DMS153 treated with DMSO at 0.1 percent for 48 hours (cell line): ENCODE results near the gene ZNF768.
A peak's percentile ranks its signal among the peaks of the same experiment; 100 is the strongest.

Source experiments
- DNase-seq: peaks from one replicate; lab custom pipeline; 2025; ENCODE audit not compliant: unreplicated experiment; lab: John Stamatoyannopoulos, UW

The ZNF768 gene

DNA sequence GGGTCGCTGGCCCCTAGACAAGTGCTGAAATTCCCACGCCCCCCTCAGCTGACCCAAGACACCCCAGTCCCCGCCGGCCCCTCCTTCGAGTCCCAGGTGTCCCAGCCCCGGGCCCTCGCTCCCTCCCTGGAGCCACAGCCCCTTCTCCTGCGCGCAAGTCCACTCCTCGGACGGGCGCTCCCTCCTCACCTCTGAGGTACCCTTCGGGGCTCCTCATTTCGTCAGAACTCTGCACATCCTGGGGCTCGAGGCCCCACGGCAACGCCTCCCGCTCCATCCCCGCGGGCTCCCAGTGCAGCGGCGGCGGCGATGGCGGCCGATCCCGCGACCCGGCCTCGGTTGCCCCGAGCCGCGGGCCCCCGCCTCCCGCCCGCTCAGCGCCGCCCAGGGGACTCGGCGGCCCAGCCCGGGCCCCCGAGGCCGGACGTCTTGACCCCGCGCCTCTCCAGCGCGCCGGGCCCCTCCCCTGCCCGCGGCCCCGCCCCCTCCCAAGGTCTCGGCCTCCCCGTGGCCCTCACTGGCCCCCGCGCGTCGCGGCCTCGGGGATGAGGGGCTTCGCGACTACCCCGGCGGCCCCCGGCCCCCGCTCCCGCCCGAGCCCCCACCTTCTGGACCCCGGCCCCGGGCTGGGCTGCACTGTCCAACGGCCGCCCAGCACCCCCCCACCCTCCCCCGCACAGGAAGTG is at the start of gene ZNF768:
Gene ZNF768 (minus strand): TSS at position 430 of the 686 bp plus-strand sequence. CDS start 153 bp downstream, at position 277.
- no peak for DNase-seq

DNA sequence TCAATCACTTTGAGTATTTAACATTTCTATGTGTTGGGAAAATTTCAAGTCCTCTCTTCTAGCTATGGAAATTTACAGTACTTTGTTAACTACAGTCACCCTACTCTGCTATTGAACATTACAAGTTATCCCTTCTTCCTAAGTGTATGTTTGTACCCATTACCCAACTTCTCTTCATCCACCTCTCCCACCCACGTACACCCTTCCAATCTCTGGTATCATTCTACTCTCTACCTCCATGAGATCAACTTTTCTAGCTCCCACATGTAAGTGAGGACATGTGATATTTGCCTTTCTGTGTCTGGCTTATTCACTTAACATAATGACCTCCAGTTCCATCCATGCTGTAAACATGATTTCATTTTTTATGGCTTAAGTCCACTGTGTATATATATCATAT is 48.3 kb upstream of the ZNF768 start:
- no peak for DNase-seq

DNA sequence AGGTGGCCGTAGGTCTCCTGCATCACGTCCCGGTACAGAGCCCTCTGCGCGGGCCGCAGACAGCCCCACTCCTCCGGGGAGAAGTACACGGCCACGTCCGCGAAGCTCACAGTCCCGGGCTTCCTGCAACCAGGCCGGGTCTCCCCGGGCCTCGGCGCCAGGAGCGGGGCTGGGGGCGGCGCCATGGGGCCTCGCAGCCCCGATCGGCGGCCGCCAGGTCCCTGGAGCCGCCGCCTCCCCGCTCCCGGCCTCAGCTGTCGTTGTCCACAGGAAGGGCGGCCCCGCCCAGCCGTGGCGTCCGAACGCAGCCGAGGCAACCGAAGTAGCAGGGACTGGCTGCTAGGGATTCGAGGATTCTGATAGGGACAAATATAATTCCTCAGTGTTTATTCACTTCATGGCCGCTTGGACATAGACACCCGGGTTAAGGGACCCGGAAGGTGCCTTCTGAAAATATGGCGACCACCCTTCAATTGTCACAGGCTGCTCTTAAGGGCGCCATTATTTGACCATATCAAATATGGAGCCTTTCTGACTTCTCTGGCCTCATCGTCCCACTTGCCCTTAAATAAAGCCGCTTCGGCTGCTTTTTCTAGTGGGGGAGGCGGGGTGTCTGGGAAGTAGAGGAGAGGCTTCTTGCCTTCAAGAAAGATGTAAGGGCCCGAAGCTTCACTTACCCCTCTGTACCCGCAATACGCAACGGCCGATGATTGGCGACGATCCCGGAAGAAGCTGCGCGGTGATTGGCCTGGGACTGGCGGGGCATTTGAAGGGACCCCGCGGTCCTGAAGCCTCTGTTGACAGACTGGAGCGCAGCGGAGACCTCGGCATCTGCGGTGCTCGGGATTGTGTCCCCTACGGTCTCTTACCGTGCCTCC is 45.3 kb upstream of the ZNF768 start, which contains the start of gene ZNF688:
Gene ZNF688 (minus strand): TSS at position 270 of the 878 bp plus-strand sequence. CDS start 85 bp downstream, at position 185.
- DNase-seq = peak; percentile 75

DNA sequence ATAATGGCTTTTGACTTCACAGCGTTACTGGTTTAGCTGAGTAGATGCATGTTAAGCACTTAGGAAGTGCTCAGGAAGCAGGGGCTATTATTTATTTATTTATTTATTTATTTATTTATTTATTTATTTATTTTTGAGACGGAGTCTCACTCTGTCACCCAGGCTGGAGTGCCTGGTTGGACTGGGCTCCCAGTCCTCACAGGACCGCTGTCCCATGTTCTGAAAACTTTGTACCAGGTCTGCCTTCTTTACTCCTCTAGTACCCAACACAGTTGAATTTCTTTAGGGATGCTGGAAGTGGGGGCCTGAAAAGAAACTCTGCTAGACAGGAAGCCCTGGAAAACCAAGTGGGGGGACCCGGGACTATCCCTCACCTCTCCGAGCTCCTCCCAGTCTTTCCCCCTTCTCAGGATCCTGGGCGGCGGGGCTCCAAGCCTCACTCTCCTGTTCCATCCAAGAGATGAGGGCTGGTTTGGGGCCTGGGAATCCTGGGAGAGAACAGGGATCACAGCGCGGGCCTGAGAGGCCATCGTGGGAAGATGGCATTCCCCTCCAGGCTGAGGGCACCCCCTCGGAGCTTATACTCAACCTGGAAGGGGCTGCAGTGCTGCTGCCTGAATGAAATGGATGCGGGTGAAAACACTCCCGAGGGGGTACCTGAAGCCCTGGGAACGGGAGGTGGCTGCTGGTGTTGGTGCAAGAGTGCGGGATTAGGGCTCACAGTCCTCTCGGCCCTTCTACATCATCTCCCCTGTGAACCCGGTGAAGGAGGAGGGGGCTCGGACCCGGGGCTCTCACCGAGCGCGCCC is 44.5 kb upstream of the ZNF768 start:
- no peak for DNase-seq

DNA sequence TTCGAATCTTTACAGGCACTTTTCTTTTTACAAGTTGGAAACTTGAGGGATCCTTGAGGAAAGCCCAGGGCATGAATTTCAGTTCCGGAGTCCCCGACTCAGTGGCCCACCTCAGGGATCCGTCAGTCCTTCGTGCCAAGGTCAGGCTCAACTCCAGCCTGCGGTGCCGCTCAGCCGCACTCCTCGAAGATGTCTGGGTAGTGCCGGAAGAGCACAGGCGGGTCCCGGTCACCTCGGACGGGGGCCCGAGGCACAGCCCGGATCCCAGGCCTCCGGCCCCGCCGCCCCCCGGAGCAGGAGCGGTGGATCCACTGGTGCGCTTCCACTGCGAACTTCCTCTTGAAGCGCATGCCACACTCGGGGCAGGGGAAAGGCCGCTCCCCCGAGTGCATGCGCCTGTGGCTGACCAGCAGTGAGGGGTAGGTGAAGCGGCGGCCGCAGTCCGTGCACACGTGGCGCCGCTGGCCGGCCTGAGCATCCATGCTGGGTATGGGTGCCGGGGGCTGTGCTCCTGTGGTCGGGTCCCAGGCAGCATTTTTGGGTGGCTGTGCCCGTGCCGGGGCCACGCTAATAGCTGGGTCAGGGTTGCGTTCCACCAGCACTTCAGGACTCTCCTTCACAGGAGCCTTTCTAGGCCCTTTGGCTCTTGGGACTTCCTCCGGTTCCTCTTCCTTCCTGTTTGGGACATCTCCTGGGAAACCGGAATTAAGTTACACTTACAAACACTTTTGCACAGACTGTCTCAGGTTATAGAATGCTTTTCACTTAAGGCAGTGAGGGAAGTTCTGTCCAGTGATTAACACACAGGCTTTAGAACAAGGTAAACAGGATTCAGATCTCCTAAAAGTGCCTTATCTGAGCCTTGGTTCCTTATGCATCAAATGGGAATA is 43.6 kb upstream of the ZNF768 start:
- no peak for DNase-seq

DNA sequence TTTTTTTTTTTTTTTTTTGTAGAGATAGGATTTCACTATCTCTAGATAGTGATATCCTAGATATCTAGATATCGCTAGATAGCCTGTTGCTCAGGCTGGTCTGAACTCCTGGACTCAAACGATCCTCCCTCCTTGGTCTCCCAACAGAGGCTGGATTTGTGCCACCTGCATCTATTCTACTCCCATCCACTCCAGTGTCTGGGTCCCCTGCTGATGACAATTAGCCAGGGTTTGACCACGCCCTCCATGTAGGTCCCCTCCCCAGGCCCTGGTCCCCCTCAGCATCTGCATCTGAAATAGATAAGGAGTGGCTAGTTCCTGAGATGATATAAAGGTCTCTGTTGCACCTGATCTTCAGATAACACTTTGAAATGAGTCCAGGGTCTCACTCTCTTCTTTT is 42.9 kb upstream of the ZNF768 start:
- DNase-seq = no peak

DNA sequence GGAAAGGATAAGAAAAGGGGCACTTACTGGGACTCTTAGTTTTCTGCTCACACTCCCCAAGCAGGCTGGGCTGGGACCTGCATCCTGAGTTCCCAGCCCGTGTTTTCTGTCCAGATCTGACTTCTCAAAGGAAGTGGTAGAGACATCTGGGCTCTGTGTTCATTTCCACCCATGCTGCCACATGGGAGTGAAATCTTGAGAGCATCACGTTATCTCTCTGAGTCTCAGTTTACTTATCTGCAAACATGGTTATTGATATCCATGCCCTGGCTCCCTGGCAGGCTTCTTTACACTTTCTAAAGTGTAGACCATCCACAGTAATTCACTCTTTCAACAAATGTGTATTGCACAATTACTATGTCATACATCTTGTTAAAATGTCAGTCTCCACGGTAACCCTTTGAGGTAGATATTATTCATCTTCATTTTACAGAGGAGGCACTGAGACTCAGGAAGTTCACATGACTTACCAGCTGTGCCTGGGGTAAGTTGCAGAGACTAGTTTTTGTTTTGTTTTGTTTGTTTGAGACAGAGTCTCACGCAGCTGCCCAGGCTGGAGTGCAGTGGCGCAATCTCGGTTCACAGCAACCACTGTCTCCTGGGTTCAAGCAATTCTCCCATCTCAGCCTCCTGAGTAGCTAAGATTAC is 41.7 kb upstream of the ZNF768 start:
- DNase-seq = no peak

DNA sequence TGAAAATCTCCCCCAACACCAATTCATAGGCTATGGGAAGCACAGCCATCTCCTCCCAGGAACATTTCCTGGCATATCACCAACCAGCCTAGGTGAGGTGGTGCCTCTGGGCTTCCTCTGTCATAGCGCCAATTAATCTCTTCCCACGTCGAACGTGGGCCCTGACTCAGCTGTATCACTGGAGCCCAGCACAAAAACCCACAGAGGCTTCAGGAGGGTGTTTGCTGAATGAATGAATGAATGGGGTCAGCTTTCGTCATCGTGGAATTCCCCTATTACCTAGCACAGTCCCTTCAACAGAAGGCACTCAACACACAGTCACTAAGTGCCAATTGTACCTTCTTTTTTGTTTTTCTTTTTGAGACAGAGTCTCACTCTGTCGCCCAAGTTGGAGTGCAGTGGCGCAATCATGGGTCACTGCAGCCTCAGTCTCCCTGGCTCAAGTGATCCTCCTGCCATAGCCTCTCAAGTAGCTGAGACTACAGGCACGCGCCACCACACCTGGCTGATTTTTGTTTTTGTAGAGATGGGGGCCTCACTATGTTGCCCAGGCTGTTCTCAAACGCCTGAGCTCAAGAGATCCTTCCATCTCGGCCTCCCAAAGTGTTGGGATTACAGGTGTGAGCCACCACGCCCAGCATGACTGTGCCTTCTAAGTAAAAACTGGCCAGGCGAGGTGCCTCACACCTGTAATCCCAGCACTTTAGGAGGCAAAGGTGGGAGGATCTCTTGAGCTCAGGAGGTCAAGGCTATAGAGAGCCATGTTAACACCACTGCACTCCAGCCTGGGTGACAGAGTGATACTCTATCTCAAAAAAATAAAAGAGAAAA is 41.0 kb upstream of the ZNF768 start:
- no peak for DNase-seq

DNA sequence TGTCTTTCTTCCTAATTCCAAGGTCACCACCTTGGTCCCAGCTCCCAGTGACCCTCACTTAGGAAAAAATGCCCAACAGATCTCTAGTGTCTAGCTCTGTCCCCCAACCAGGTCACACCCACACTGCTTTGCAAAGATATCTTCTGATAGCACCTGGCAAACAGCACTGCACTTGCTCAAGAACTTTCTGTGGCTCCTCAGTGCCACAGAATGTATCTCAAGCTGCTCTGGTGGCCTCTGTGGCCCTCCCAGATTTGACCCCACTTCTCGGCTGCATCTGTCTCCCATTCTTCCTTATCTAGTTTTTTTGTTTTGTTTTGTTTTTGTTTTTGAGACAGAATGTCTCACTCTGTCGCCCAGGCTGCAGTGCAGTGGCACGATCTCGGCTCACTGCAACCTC is 40.2 kb upstream of the ZNF768 start:
- no peak for DNase-seq

DNA sequence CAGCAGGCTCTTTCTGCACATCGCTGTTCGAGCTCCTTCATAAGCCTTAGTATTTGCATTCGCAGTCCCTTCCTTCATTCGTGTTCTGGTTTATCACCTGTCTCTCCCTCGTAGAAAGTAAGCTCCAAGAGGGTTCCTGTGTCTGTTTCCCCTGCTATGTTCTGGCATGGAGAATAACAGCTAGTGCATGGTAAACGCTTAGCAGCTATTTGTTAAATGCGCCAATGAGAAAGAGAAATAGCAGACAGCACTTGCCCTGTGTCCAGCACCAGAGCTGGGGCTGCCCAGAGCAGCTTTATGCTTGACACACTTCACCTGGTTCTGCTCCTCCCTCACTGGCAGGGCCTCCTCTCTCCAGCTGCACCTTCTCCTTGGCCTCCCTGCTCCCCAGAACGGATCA is 39.6 kb upstream of the ZNF768 start:
- DNase-seq = no peak

DNA sequence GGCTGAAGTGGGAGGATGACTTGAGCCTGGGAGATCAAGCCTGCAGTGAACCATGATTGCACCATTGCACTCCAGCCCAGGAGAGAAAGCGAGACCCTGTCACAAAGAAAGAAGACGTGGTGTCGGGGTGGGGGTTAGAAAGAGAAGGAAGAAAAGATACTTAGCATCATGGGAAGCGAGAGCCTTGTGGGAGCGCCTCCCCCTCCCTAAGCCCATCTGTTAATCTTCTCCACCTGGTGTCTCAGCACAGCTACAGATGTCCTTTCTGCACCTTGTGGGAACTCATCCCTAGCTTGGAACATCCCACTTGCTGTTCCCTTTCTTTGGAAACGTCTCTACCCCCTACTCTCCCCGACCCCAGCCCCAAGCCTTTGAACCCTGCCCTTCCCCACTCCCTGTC is 39.2 kb upstream of the ZNF768 start:
- DNase-seq = no peak

DNA sequence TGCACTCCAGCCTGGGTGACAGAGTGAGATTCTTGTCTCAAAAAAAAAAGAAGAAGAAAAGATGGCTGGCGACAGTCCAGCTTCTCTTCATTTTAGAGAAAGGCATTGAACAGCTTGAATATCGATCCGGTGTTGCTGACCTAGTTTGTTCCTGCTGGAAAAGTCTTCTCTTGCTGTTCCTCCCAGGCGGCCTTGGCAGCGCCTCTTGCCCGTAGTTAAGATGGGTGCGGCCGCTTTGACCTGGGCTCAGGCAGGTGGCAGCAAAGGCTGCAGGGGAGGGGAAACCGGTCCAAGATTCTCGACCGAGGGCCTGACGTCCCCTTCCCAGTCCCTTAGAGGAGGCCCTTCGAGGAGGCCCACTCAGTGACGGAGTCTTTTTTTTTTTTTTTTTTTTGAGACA is 35.7 kb upstream of the ZNF768 start:
- no peak for DNase-seq

DNA sequence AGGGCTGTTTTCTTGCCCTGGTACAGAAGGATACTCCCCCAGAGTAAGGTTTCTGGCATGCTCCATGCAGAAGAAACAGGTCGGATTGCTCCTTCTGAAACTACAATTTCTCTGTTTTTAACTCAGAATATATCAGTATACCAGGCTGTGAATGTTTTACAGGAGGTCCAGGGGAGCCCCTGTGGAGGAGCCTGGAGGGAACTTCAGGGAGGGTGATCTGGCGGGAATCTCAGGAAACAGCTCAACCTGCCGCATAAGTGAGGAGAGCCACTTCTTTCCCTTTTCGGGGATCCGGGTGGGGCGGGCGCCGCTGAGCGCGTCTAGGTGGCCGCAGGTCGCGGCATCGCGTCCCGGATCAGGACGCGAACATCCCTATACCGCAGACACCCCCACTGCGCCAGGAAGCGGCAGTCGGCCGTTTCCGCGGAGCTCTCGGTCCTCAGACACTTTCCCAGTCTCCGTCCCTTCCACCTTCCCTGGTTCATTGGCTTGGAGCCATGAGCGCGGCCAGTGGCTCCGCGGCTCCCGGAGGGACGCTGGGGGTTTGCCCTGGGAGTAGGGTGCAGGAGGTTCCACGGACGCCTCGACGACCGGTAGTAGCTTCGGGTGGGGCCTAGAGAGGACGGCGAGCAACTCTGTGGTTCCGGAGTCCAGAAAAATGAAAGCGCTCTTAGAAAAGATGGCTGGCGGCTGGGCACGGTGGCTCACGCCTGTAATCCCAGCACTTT is 34.9 kb upstream of the ZNF768 start:
- no peak for DNase-seq

DNA sequence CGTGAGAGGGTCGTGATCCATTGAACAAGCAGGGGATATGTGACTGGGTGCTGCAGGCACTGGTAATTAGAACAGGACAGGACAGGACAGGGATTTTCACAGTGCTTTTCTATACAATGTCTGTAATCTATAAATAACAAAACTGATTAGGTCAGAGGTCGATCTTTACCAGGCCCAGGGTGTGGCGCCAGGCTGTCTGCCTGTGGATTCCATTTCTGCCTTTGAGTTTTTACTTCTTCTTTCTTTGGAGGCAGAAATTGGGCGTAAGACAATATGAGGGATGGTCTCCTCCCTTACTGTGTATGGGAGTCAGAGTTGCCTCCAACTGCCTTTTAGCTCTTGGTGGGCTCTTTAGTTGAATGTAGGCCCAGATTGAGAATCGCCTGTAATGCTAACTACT is 33.3 kb upstream of the ZNF768 start:
- DNase-seq = no peak

DNA sequence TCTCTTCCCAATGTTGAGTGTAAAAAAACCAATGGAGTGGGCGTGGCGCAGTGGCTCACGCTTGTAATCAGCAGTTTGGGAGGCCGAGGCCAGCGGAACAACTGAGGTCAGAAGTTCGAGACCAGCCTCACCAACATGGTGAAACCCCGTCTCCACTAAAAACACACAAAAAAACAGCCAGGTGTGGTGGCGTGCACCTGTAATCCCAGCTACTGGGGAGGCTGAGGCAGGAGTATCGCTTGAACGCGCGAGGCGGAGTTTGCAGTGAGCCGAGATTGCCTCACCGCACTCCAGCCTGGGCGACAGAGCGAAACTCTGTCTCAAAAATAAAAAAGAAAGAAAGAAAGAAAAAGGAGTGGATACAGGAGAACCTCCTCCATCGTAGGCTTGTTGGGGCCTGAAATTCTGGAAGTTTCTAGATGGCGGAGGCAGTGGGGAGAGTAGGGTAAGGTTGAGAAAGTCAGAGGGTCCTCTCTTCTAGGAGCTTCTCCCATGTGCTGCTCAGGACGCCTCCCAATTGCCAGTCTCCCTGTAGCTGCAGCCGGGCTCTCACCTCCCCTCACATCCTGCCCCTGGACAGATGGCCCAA is 32.5 kb upstream of the ZNF768 start:
- DNase-seq = no peak

DNA sequence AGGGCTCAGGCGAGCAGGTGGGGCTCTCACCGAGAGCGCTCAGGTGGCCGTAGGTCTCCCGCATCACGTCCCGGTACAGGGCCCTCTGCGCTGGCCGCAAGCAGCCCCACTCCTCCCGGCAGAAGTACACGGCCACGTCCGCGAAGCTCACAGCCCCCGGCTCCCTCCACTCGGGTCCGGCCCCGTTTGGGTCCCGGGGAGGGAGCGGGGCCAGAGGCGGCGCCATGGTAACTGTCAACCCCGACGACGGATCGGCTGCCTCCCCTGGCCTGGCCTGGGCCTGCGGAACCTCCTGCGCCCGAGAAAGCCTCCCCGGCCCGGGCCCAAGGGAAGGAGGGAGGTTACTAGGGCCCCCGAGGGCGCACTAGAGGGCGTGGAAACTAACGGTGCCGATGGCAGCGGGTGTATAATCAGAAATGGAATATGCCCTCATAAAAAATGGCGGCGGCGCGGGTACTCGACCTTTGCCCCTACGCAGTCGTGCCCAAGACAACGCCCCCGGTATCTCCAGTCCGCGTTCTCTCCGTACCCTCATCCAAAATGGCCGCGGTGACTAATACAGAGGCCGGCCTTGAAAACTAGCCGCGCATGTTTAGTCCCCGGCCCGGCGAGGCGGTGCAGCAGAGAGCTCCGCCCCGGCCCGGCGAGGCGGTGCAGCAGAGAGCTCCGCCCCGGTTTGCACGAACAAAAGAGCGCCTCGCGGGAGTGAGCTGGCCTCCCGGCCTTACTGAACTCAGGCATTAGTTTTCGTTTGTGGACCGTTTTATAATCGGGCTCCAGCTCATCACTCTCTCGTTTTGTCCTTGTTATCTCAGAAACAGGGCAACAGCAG is 31.8 kb upstream of the ZNF768 start, which contains the start of gene ZNF764:
Gene ZNF764 (minus strand): TSS at position 418 of the 832 bp plus-strand sequence. CDS start 192 bp downstream, at position 226.
- DNase-seq = peak; percentile 90

DNA sequence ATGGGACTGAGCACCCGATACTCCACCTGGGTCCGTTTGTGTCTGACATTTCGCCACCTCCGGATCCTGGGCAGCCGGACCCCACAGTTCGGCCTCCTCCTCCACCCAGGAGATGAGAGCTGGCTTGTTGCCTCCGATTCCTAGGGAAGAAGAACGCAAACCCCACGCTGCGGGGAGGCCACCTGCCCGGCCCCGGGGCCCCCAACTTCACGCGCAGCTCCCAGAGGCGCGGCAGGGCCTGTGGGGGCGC is 31.3 kb upstream of the ZNF768 start:
- no peak for DNase-seq
